Measurements from ENCODE around the gene RDM1. TPM values are rescaled to one million over a fixed set of nuclear protein-coding genes. Genes with fewer than 3 reads are reported as not detected.

RDM1 gene
- total RNA-seq, 1 experiment from 2014 or later: 4.7 TPM

DNA sequence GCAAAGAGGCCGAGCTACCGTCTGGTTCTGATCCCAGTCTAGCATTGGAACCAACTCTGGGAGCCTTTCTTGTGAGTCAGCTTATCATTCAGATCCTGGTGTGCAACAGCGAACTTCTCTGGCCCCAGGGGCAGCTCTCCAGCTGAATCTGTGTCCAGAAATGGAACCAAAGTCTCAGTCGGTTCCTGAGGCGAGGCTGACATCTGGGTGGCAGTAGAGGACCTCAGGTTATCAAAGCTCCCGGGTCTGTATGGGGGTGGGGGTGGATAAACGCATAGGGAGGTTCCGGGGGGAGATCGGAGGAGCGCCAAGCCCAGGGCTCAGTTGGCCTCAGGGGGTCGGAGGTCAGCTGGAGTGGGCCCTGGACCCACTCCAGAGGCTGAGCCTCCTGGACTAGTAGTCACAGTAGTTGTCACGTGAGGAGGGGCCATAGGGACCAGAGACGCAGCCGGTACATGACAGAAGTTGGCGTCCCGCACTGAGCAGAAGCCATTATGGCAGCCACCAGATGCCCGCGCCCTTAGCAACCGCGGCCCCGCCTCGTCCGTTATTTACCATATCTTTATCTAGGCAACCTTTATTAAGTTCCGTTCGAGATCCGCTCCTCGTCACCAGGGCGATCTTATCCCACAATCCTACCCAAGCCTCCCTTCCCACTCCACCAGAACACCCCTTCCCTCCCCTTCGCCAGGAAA lies 12.9 kb downstream of the RDM1 start:
- ChIA-PET CTCF (no interaction called here), POLR2A (no interaction called here)
- H3K27ac Mint-ChIP-seq: no peak overlapping the region
- H3K4me3 Mint-ChIP-seq: no peak overlapping the region
- peaks cover 16% of the 10 kb centered on the region for H3K36me3 Mint-ChIP-seq
- TF ChIP-seq, protein P1, sequence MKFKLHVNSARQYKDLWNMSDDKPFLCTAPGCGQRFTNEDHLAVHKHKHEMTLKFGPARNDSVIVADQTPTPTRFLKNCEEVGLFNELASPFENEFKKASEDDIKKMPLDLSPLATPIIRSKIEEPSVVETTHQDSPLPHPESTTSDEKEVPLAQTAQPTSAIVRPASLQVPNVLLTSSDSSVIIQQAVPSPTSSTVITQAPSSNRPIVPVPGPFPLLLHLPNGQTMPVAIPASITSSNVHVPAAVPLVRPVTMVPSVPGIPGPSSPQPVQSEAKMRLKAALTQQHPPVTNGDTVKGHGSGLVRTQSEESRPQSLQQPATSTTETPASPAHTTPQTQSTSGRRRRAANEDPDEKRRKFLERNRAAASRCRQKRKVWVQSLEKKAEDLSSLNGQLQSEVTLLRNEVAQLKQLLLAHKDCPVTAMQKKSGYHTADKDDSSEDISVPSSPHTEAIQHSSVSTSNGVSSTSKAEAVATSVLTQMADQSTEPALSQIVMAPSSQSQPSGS (CRISPR knock-in tag; IDR thresholded peaks at IDR 0.05; ENCODE audit: borderline replicate concordance, low read depth): no peak
- TF ChIP-seq CBFB (CRISPR knock-in tag; IDR thresholded peaks at IDR 0.05; ENCODE audit: low read depth) (no peak), MYBL2 (CRISPR knock-in tag; IDR thresholded peaks at IDR 0.05) (no peak), ATF1 (CRISPR knock-in tag; IDR thresholded peaks at IDR 0.05) (no peak), CTCF (IDR thresholded peaks at IDR 0.05) (no peak), ELF4 (CRISPR knock-in tag; IDR thresholded peaks at IDR 0.05; ENCODE audit: low read depth) (no peak)
- peaks cover 48% of the 10 kb centered on the region for H3K9me3 Mint-ChIP-seq
- H3K27me3 Mint-ChIP-seq (ENCODE audit: low read depth): peaks cover 4% of the 10 kb centered on the region; the same call in 1 of the 2 replicates
- no peak for ATAC-seq
- DNase-seq (ENCODE audit: low spot score): no peak
- H3K4me1 Mint-ChIP-seq: 0 out of 2 replicates have a peak, but pooled peaks cover 1% of the 10 kb centered on the region

GRCh38 chr17:35915153-35915964 lies 15.2 kb downstream of the RDM1 start:
- H3K27me3 Mint-ChIP-seq (ENCODE audit: low read depth): peaks cover 14% of the 10 kb centered on the region
- no peak overlapping the region for H3K27ac Mint-ChIP-seq
- H3K4me1 Mint-ChIP-seq: no peaks in the 10 kb centered on the region
- no peak overlapping the region for H3K4me3 Mint-ChIP-seq
- TF ChIP-seq FOXK1 (CRISPR knock-in tag; IDR thresholded peaks at IDR 0.05): no peak
- no peak for TF ChIP-seq ATF1 (CRISPR knock-in tag; IDR thresholded peaks at IDR 0.05)
- no peak for TF ChIP-seq ESRRA (CRISPR knock-in tag; IDR thresholded peaks at IDR 0.05; ENCODE audit: borderline replicate concordance)
- TF ChIP-seq HMGA2 (CRISPR knock-in tag; IDR thresholded peaks at IDR 0.05): no peak
- no peak for TF ChIP-seq OVOL2 (CRISPR knock-in tag; IDR thresholded peaks at IDR 0.05; ENCODE audit: borderline replicate concordance)
- TF ChIP-seq, protein P2, sequence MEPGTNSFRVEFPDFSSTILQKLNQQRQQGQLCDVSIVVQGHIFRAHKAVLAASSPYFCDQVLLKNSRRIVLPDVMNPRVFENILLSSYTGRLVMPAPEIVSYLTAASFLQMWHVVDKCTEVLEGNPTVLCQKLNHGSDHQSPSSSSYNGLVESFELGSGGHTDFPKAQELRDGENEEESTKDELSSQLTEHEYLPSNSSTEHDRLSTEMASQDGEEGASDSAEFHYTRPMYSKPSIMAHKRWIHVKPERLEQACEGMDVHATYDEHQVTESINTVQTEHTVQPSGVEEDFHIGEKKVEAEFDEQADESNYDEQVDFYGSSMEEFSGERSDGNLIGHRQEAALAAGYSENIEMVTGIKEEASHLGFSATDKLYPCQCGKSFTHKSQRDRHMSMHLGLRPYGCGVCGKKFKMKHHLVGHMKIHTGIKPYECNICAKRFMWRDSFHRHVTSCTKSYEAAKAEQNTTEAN (CRISPR knock-in tag; IDR thresholded peaks at IDR 0.05): no peak
- TF ChIP-seq ZNF121 (CRISPR knock-in tag; IDR thresholded peaks at IDR 0.05): no peak
- TF ChIP-seq, protein P3, sequence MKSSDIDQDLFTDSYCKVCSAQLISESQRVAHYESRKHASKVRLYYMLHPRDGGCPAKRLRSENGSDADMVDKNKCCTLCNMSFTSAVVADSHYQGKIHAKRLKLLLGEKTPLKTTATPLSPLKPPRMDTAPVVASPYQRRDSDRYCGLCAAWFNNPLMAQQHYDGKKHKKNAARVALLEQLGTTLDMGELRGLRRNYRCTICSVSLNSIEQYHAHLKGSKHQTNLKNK (CRISPR knock-in tag; IDR thresholded peaks at IDR 0.05): no peak
- TF ChIP-seq ATF6 (CRISPR knock-in tag; IDR thresholded peaks at IDR 0.05): no peak
- no peak for TF ChIP-seq NFE2L1 (CRISPR knock-in tag; IDR thresholded peaks at IDR 0.05)
- TF ChIP-seq, protein P4, sequence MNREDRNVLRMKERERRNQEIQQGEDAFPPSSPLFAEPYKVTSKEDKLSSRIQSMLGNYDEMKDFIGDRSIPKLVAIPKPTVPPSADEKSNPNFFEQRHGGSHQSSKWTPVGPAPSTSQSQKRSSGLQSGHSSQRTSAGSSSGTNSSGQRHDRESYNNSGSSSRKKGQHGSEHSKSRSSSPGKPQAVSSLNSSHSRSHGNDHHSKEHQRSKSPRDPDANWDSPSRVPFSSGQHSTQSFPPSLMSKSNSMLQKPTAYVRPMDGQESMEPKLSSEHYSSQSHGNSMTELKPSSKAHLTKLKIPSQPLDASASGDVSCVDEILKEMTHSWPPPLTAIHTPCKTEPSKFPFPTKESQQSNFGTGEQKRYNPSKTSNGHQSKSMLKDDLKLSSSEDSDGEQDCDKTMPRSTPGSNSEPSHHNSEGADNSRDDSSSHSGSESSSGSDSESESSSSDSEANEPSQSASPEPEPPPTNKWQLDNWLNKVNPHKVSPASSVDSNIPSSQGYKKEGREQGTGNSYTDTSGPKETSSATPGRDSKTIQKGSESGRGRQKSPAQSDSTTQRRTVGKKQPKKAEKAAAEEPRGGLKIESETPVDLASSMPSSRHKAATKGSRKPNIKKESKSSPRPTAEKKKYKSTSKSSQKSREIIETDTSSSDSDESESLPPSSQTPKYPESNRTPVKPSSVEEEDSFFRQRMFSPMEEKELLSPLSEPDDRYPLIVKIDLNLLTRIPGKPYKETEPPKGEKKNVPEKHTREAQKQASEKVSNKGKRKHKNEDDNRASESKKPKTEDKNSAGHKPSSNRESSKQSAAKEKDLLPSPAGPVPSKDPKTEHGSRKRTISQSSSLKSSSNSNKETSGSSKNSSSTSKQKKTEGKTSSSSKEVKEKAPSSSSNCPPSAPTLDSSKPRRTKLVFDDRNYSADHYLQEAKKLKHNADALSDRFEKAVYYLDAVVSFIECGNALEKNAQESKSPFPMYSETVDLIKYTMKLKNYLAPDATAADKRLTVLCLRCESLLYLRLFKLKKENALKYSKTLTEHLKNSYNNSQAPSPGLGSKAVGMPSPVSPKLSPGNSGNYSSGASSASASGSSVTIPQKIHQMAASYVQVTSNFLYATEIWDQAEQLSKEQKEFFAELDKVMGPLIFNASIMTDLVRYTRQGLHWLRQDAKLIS (CRISPR knock-in tag; IDR thresholded peaks at IDR 0.05; ENCODE audit: borderline replicate concordance): no peak
- no peak for TF ChIP-seq RORB (CRISPR knock-in tag; IDR thresholded peaks at IDR 0.05)
- H3K36me3 Mint-ChIP-seq: peaks cover 15% of the 10 kb centered on the region
- no peak for DNase-seq (ENCODE audit: low spot score)
- CTCF ChIA-PET: no interaction called here
- POLR2A ChIA-PET: no interaction called here
- no peak for ATAC-seq
- H3K9me3 Mint-ChIP-seq: peaks cover 63% of the 10 kb centered on the region
